HCT116 (cell line): ENCODE measurements around the gene PKN1. TPM values are rescaled to one million over a fixed set of nuclear protein-coding genes. Genes with fewer than 3 reads are reported as not detected.

Source experiments
- ATAC-seq: fragments of 200-7000 bp; cut with Tn5 transposase; 2 replicates; pipeline ENCODE4 v1.9.1; 2020; ENCODE audit warnings: mild to moderate bottlenecking, moderate library complexity
- BruUV-seq: library from RNA; stranded (reverse); fragments of 400-500 nt; replicated peaks from 2 replicates; lab custom pipeline; 2021; lab: Mats Ljungman, UMichigan
- CTCF ChIA-PET: fragments of 300-600 bp; sonication (Branson Sonifier 250); formaldehyde crosslinking; loops from one replicate; lab custom pipeline; 2021; ENCODE audit warnings: antibody characterized with exemption; lab: Charles Lee
- POLR2A ChIA-PET: fragments of 300-600, 350-600 bp; sonication (Branson Sonifier 250); formaldehyde crosslinking; loops from one replicate; lab custom pipeline; 2021; ENCODE audit warnings: antibody characterized with exemption; lab: Charles Lee
- RAD21 ChIA-PET, 2 experiments: fragments of 300-600 bp; sonication (Branson Sonifier 250); formaldehyde crosslinking; loops; one replicate each; lab custom pipeline; 2023; ENCODE audit warnings: low total read pairs in 2 of 2; ENCODE audit not compliant: uncharacterized antibody in 2 of 2, unreplicated experiment in 2 of 2, low non-redundant PET in 1 of 2; lab: Charles Lee
- DNase-seq: peaks from one replicate; pipeline ENCODE4 v3.0.0-alpha.2; 2010; ENCODE audit warnings: low read depth, low spot score
- H2AFZ ChIP-seq: fragments of 200-600 bp; shearing (Covaris generic), sonication (generic); 2 replicates; pipeline ENCODE4 v1.6.1; 2017; ENCODE audit warnings: low read depth, mixed run types, mixed read lengths, antibody characterized with exemption, low read length; ENCODE audit not compliant: poor library complexity, severe bottlenecking
- H3K27ac ChIP-seq: 2 replicates; pipeline ENCODE4 v1.5.1; 2012; ENCODE audit warnings: low read depth, low read length
- H3K27me3 ChIP-seq: fragments of 200-600 bp; sonication (generic); 2 replicates; pipeline ENCODE4 v1.6.1; 2016; ENCODE audit warnings: mixed run types, low read length, mixed read lengths; ENCODE audit not compliant: insufficient read depth
- H3K36me3 ChIP-seq, 2 experiments: fragments of 200-500 bp in 1 of 2; fragments of 200-600 bp in 1 of 2; sonication (Bioruptor generic) in 1 of 2; sonication (generic) in 1 of 2; 2 replicates each; pipeline versions ENCODE4 v1.5.1 to v1.6.1; 2014 to 2016; ENCODE audit warnings: low read length in 2 of 2, inconsistent platforms in 1 of 2, mixed read lengths in 1 of 2, mixed run types in 1 of 2; ENCODE audit not compliant: insufficient read depth in 2 of 2, control insufficient read depth in 1 of 2
- H3K4me1 ChIP-seq, 2 experiments: fragments of 200-600 bp in 1 of 2; sonication (generic) in 1 of 2; 2 replicates each; pipeline versions ENCODE4 v1.5.1 to v1.6.1; 2012 to 2017; ENCODE audit warnings: low read length in 2 of 2, inconsistent platforms in 1 of 2, mild to moderate bottlenecking in 1 of 2, mixed read lengths in 1 of 2, mixed run types in 1 of 2, moderate library complexity in 1 of 2; ENCODE audit not compliant: insufficient read depth in 2 of 2, control insufficient read depth in 1 of 2
- H3K4me2 ChIP-seq: fragments of 200-600 bp; sonication (generic); 2 replicates; pipeline ENCODE4 v1.6.1; 2017; ENCODE audit warnings: mixed run types, low read length, mixed read lengths
- H3K4me3 ChIP-seq, 2 experiments: fragments of 200-600 bp in 1 of 2; sonication (generic) in 1 of 2; replicated peaks in 1 of 2; 2 replicates each; pipeline ENCODE4 v1.5.1; 2011 to 2016; ENCODE audit warnings: low read length in 2 of 2, control low read depth in 1 of 2, low read depth in 1 of 2, mild to moderate bottlenecking in 1 of 2, mixed read lengths in 1 of 2, mixed run types in 1 of 2
- H3K79me2 ChIP-seq: fragments of 200-600 bp; sonication (generic); 2 replicates; pipeline ENCODE4 v1.6.1; 2017; ENCODE audit warnings: mild to moderate bottlenecking, mixed run types, low read length, moderate library complexity, mixed read lengths; ENCODE audit not compliant: insufficient read depth
- H3K9ac ChIP-seq: fragments of 200-600 bp; sonication (generic); 2 replicates; pipeline ENCODE4 v1.6.1; 2016; ENCODE audit warnings: low read length, mixed read lengths
- H3K9me2 ChIP-seq: fragments of 200-600 bp; sonication (generic), shearing (Covaris generic); 2 replicates; pipeline ENCODE4 v1.6.1; 2017; ENCODE audit warnings: mixed run types, mild to moderate bottlenecking, moderate library complexity; ENCODE audit not compliant: insufficient read depth
- H3K9me3 ChIP-seq, 2 experiments: fragments of 200-500 bp in 1 of 2; fragments of 200-600 bp in 1 of 2; sonication (Bioruptor generic) in 1 of 2; sonication (generic) in 1 of 2; 2 replicates each; pipeline ENCODE4 v1.6.1; 2014 to 2017; ENCODE audit warnings: low read length in 2 of 2, mixed read lengths in 2 of 2, inconsistent platforms in 1 of 2, low read depth in 1 of 2, mild to moderate bottlenecking in 1 of 2, mixed run types in 1 of 2, moderate library complexity in 1 of 2; ENCODE audit not compliant: control insufficient read depth in 1 of 2, insufficient read depth in 1 of 2
- H4K20me1 ChIP-seq: fragments of 200-600 bp; sonication (generic), shearing (Covaris generic); 2 replicates; pipeline ENCODE4 v1.6.1; 2017; ENCODE audit warnings: mixed run types, mild to moderate bottlenecking, moderate library complexity; ENCODE audit not compliant: insufficient read depth
- POLR2A ChIP-seq: IDR thresholded peaks from 2 replicates; pipeline ENCODE4 v1.7.0; 2011; ENCODE audit warnings: borderline replicate concordance; ENCODE audit not compliant: insufficient read depth, insufficient read length; ENCODE audit errors: extremely low read depth
- SP1 ChIP-seq: IDR thresholded peaks from 2 replicates; pipeline ENCODE4 v1.6.1; 2012; ENCODE audit warnings: low read depth
- ZFX ChIP-seq: fragments of 450-650 bp; IDR thresholded peaks from 2 replicates; pipeline ENCODE4 v1.6.1; 2017
- intact Hi-C: fragments of 100-400 bp; cut with micrococcal nuclease; formaldehyde crosslinking; loops from 2 replicates; pipeline ENCODE4 v1.10.0; 2022
- total RNA-seq: library from RNA; stranded (reverse); gene quantifications from one replicate; pipeline ENCODE4 v1.2.1, GENCODE V29; 2021; ENCODE audit not compliant: unreplicated experiment

PKN1 gene
- total RNA-seq, 1 experiment from 2014 or later, result 248 TPM

GRCh38 chr19:14494411-14494810 lies 61.3 kb downstream of the PKN1 start:
- no peaks in the 10 kb centered on the region for H3K27me3 ChIP-seq
- ChIA-PET POLR2A (no interaction called here), CTCF (no interaction called here), RAD21 (no interaction called here)
- ATAC-seq, result no peak
- H3K9me2 ChIP-seq, result no peaks in the 10 kb centered on the region
- H3K36me3 ChIP-seq, result peaks cover 0 to 3% of the 10 kb centered on the region in 2 experiments; a peak in 2 of 4 replicates
- no peak overlapping the region for H2AFZ ChIP-seq
- intact Hi-C loops, result no loop called here
- peak overlapping the region; percentile 78 to 86 for H3K4me3 ChIP-seq
- TSS peak; percentile 59 for BruUV-seq
- no peak for TF ChIP-seq POLR2A
- H3K9ac ChIP-seq, result peak overlapping the region; percentile 86
- peak overlapping the region; percentile 34 for H3K27ac ChIP-seq
- H3K79me2 ChIP-seq, result peaks cover 41% of the 10 kb centered on the region
- DNase-seq, result no peak
- H3K4me2 ChIP-seq, result peak overlapping the region; percentile 79
- H3K4me1 ChIP-seq, result peaks cover 20 to 29% of the 10 kb centered on the region in 2 experiments
- H4K20me1 ChIP-seq, result no peaks in the 10 kb centered on the region
- no peaks in the 10 kb centered on the region for H3K9me3 ChIP-seq

GRCh38 chr19:14494910-14495671 lies 62.0 kb downstream of the PKN1 start:
- Histone ChIP-seq H3K4me3 (peak overlapping the region; percentile 78 to 86), H3K9me2 (no peaks in the 10 kb centered on the region), H2AFZ (no peak overlapping the region), H3K9ac (peak overlapping the region; percentile 86), H3K4me2 (peak overlapping the region; percentile 79), H3K27me3 (no peaks in the 10 kb centered on the region), H4K20me1 (no peaks in the 10 kb centered on the region), H3K9me3 (no peaks in the 10 kb centered on the region), H3K79me2 (peaks cover 41% of the 10 kb centered on the region), H3K36me3 (peaks cover 0 to 3% of the 10 kb centered on the region in 2 experiments; a peak in 2 of 4 replicates), H3K4me1 (peaks cover 20 to 29% of the 10 kb centered on the region in 2 experiments), H3K27ac (peak overlapping the region; percentile 58)
- ATAC-seq (no peak), DNase-seq (no peak)
- no TSS peak for BruUV-seq
- ChIA-PET RAD21 (no interaction called here), POLR2A (interaction anchor here (2.8 to 3.1 kb wide), 2 partner anchors 12 to 23 kb away, joined by 11 to 15 read pairs; partner anchors contain the start of gene DNAJB1), CTCF (interaction anchor here (1.4 to 1.8 kb wide), 2 partner anchors 9 to 15 kb away, joined by 3 to 5 read pairs; no protein-coding TSS in a partner anchor)
- no peak for TF ChIP-seq ZFX
- TF ChIP-seq SP1, result 0 out of 2 replicates have a peak, but pooled peaks have one; percentile 9
- intact Hi-C loops, result no loop called here
